GM23248 (cell line): Measurements from ENCODE around the gene DACH1.

Source experiments
- EZH2 ChIP-seq: fragments of 200-600 bp; sonication (generic); IDR thresholded peaks from 2 replicates; pipeline ENCODE4 v1.6.1; 2018; ENCODE audit warnings: antibody characterized with exemption, mild to moderate bottlenecking; ENCODE audit not compliant: insufficient read depth, poor library complexity, severe bottlenecking
- EZH2phosphoT487 ChIP-seq: fragments of 200-600 bp; sonication (generic); IDR thresholded peaks from 2 replicates; pipeline ENCODE4 v1.6.1; 2018; ENCODE audit warnings: antibody characterized with exemption, moderate library complexity, mild to moderate bottlenecking, low read depth; ENCODE audit not compliant: insufficient read depth

GRCh38 chr13:71906448-71906847 lies 39.4 kb upstream of the DACH1 start:
- TF ChIP-seq EZH2phosphoT487 = no peak
- no peak for TF ChIP-seq EZH2
